Stimulated activated CD4-positive, alpha-beta T cell treated with anti-CD3 and anti-CD28 coated beads, Interleukin-12 subunit alpha, Interleukin-12 subunit beta, amount 100 ng/mL, for 4 hours (primary cell): ENCODE data around the gene KRTAP10-7.
"Not testable (repeated sequence)": the region's sequence is repeated elsewhere in the genome, so short reads cannot be mapped to it uniquely, and the experiment has no call there.

Experiments
- DNase-seq: peaks from one replicate; pipeline ENCODE4 v3.0.0-alpha.2; 2020

The KRTAP10-7 gene

DNA sequence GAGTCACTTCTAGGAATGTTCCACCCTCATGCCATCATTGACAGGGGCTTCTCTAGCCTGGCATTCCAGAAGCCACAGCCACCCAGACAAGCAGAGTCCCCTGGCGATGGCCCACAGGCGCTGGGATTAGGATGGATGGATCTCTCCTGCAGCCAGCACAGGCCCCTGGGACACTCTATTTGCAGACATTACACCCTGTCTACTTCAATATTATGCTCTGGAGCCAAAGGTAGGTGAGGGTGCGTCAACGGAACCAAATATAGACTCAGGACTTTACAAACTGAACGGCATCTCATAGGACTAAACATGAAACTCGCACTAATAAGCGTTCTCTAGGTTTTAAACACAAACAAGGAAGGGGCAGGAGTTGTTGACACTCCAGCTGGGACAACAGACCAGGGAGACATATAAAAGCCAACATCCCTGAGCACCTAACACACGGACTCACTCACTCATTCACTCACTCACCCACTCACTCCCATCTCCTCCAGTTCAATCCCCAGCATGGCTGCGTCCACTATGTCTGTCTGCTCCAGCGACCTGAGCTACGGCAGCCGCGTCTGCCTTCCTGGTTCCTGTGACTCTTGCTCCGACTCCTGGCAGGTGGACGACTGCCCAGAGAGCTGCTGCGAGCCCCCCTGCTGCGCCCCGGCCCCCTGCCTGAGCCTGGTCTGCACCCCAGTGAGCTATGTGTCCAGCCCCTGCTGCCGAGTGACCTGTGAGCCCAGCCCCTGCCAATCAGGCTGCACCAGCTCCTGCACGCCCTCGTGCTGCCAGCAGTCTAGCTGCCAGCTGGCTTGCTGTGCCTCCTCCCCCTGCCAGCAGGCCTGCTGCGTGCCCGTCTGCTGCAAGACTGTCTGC is at the start of gene KRTAP10-7:
Gene KRTAP10-7 (plus strand): TSS at position 480 of the 861 bp plus-strand sequence. CDS start 25 bp downstream, at position 505.
- not testable (repeated sequence) for DNase-seq

- no peak for DNase-seq
These were observed 49.6 kb upstream of the KRTAP10-7 start for GRCh38 chr21:44550807-44551206.

- DNase-seq = no peak
These were observed 48.9 kb upstream of the KRTAP10-7 start, which contains the start of gene KRTAP10-2 for GRCh38 chr21:44551340-44551961. TSS of gene KRTAP10-2 (minus strand) at chr21:44551505. CDS start at chr21:44551458, 47 bp downstream.

DNA sequence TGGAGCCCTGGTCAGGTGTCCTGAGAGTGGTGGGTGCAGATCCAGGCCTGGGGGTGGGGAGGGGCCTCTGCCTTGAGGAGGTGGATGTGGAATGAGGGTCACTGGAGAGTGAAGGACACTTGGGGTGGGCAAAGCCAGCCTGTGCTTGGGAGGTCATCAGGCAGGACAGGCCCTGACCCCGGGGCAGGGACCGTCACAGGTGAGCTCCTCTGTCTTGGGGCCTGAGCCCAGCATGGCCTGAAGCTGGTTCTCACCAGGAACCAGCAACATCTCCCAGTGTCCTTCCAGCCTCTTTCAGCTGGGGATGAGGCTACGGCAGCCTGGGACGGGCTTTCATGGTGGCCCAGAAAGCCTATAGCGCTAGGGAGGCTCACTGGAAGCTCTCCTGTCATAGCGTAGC is 48.3 kb upstream of the KRTAP10-7 start:
- DNase-seq = no peak

GRCh38 chr21:44552681-44553080 is 47.7 kb upstream of the KRTAP10-7 start:
- DNase-seq = no peak

DNA sequence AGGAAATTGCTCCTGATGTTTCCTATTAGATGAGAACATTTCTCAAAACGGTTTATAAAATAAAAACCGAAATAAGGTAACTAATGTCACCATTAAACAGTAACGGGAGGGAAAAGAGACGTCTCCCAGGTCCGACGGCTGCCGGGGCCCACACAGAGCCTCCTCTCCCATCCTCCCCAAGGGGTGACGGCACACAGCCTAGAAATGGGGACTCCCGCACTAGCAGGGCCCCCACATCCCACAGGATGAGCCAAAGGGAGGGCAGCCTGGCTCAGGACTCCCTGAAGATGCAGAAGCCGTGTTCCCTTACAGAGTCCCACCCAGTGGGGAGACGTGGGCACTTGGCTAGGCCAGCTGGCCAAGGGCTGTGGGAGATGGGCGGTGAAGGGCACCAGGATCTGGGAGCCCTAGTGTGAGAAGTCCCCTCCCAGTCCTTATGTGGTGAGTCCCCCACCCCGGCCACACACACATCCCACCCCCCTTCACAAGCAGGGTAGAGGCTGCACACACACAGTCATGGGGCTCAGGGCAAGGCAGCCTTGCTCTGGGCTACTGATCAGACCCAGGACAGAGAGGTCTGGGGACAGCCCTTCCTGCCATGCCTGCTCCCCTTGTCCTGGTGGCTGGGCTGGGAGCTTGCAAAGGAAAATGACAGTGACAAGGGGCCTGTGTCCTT is 45.1 kb upstream of the KRTAP10-7 start:
- DNase-seq = no peak

DNA sequence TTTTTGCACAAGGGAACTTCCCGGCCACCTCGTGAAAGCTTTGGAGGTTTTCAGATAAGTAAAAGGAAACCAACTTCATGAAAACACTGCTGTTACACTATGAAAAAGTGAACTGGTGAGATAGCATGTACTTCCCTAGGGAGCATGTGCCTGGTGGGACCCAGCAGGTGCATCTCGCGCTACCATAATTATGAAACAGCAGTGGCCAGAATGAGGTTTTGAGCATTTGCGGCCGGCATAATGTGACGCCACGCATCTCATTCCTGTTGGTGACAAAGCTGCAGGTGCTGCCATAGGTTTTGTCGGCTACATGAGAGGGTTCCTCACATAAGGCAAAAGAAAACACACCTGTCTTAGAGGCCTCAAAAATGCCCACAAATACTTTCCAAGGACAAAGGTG is 43.5 kb upstream of the KRTAP10-7 start:
- DNase-seq = no peak

DNA sequence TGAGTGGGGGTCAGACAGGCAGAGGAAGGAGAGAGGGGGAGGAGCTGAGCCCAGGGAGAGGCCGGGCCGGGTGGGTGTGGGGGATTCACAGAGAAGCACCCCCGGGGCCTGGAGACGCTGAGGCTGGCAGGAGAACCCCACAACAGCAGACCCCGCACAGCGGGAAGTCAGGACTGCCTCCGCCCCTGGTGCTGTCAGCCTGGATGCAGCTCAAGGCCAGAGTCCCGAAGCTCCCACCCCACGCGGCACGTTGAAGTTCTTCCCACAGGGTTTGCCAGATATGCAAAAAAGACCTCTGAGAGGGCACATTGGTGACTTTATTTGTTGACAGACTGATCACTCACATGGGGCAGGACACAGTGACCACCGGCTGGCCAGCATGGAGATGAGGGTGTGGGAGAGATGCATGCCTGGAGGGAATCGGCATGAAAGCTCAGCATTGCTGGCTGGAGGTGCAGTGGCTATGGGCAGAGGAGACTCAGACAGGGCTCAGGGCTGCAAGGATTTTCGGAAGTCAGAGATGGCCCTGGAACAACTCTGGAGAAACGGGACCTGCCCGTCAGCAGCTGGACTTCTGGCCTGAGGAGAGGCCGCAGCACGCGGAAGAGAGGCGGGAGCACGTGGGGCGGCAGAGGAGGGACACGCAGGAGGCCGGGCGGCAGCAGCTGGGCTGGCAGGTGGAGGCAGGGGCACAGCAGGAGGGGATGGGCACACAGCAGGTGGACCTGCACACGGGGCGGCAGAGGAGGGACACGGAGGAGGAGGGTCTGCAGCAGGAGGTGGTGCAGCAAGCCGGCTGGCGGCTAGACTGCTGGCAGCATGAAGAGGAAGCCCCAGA is 42.7 kb upstream of the KRTAP10-7 start:
- DNase-seq = no peak

DNA sequence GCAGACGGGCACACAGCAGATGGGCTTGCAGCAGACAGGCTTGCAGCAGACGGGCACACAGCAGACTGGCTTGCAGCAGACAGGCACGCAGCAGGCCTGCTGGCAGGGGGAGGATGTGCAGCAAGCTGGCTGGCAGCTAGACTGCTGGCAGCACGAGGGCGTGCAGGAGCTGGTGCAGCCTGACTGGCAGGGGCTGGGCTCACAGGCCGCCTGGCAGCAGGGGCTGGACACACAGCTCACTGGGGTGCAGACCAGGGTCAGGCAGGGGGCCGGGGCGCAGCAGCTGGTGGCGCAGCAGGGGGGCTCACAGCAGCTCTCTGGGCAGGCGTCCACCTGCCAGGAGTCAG is 42.1 kb upstream of the KRTAP10-7 start:
- not testable (repeated sequence) for DNase-seq

GRCh38 chr21:44558695-44559094 is 41.7 kb upstream of the KRTAP10-7 start, which contains the start of gene KRTAP10-3:
TSS of gene KRTAP10-3 (minus strand) at chr21:44558795. CDS start at chr21:44558715, 80 bp downstream.
- DNase-seq = no peak

- no peak for DNase-seq
These were observed 36.3 kb upstream of the KRTAP10-7 start for GRCh38 chr21:44564099-44564498.

- no peak for DNase-seq
These were observed 35.4 kb upstream of the KRTAP10-7 start for GRCh38 chr21:44564886-44565598.

DNA sequence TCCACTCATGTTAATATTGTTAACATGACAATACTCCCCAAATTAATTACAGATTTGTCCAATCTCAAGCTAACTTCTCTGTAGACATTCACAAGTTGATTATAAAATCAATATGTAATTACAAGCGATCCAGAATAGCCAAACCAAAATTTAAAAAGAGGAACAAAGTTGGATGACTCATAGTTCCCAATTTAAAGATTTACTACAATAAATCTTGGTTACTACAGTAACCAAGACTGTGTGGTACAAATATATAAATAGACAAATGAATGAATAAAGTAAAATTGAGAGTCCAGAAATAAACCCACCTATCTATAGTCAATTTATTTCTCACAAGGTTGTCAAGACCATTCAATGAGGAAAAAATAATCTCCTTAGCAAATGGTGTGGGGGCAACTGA is 34.0 kb upstream of the KRTAP10-7 start:
- DNase-seq = no peak

- no peak for DNase-seq
These were observed 32.8 kb upstream of the KRTAP10-7 start for GRCh38 chr21:44567481-44568171.

DNA sequence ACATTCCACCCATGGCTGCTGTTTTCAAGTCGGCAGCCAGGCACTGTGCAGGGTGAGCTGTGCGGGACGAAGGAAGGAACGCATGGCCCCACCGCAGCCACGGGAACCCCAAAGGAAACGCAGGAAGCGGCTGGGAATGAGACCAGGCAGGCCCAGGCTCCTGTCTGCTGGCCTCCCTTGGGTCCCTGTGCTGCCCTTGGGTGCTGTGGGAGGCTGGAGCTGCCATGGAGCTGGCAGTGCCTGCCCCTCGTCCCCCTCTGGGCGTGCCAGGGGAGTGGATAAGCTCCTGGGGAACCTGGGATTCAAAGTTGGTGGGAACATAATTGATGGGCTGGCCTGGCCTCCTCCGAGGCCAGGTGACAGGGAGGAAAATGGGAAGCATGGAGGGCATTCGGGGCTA is 32.1 kb upstream of the KRTAP10-7 start:
- DNase-seq = no peak

DNA sequence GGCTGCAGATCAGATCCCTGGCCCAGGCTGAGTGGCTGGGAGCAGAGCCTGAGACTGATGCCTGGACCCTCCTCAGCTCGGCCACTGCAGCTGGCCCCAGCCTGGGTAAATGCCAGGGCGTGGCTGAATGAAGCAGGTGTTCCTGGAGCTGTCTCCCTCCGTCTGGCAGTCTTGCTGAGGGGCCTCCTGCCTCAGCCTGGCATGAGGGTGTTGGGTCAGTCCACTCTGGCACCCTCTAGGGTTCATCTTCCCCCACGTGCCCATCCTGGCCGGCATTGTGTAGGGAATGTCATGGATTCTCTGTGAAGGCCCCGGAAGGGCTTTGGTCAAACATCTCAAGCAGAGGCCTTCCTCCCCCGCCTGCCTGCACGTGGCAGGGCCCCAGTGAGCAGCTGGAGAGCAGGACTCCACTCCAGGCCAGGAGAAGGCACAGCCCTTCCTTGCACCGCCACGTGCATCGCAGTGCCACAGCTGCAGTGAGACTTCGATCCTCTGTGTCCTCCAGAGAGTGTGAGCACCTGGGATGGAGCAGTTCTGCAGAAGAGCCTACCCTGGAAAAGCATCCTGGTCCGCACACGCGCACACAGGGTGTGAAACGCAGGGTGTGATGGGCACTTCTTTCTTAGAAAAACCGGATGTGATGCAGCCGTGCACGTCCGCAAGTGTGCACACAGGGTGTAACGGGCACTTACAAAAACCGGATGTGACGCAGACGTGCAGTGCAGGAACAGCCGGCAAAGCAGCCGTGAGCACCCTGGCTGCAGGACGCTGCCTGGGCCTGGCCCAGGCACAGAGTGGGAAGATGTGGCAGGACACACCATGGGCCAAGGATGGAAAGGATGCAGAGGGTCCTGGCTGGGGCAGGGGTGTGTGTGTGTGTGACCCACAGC is 31.5 kb upstream of the KRTAP10-7 start:
- DNase-seq = no peak

DNA sequence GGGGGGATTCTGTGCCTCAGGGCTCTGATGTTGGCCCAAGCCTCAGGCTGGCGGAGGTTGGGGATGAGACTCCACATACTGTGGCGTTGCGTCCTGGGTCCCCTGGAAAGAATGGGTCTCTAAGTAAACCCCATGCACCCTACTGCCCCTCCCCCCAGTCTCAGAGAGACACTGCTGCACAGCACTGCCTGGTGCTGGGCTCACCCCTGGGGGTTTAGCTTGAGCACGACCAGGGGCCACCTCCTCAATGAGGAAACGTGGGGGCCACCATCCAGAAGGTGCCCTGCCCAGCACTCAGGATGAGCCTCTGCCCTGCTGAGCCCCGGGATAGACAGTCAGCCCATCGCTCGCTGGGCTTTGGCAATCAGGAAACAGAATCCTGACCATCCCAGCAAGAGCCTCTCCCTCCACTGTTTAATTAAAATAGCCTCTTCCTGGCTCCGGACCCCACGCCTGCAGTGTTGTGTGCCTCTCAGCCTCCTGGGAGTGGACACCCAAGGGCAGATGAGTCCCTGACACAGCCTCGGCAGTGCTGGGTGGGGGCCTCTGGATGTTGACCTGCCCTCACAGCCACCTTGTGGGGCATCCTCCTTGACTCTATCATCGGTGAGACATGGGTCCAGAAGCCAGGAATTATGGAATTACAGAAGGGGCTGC is 30.4 kb upstream of the KRTAP10-7 start:
- DNase-seq = no peak

DNA sequence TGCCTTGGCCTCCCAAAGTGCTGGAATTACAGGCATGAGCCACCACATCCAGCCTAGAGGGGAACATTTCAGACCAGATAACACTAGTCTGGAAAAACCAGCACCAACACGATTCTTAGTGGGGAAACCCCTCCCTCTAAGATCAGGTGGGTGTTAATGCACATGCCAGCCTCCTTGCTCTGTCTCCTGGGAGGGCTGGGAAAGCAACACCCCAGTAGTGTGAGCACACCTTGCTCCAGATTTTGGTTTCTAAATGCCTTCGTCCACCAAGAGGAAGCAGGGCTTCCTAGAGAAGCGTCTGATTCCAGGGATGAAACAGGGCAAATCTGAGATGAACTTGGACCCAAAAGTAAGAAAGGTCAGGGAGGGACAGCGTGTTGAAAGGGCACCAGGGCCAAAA is 29.1 kb upstream of the KRTAP10-7 start:
- DNase-seq = no peak
